PC-3 (cell line): Measurements from ENCODE around the gene HHATL. TPM values are rescaled to one million over a fixed set of nuclear protein-coding genes. Genes with fewer than 3 reads are reported as not detected.

Experiments
- ATAC-seq: fragments of 200-7000 bp; cut with Tn5 transposase; 2 replicates; pipeline ENCODE4 v1.9.1; 2020; ENCODE audit warnings: mild to moderate bottlenecking, moderate library complexity
- BruUV-seq: library from RNA; stranded (reverse); fragments of 400-500 nt; replicated peaks from 2 replicates; lab custom pipeline; 2021; lab: Mats Ljungman, UMichigan
- CTCF ChIA-PET: fragments of 300-600 bp; sonication (Branson Sonifier 250); formaldehyde crosslinking; loops from one replicate; lab custom pipeline; 2022; ENCODE audit warnings: antibody characterized with exemption; lab: Charles Lee
- POLR2A ChIA-PET: fragments of 300-600 bp; sonication (Branson Sonifier 250); formaldehyde crosslinking; loops from one replicate; lab custom pipeline; 2022; ENCODE audit warnings: antibody characterized with exemption; ENCODE audit not compliant: unreplicated experiment; lab: Charles Lee
- DNase-seq: peaks from one replicate; pipeline ENCODE4 v3.0.0-alpha.2; 2015
- H2AFZ ChIP-seq: fragments of 300-600 bp; sonication (generic); 2 replicates; pipeline ENCODE4 v1.6.0; 2016; ENCODE audit warnings: antibody characterized with exemption, low read length
- H3F3A ChIP-seq: fragments of 300-600 bp; sonication (generic); one replicate; pipeline ENCODE4 v1.6.0; 2017; ENCODE audit warnings: antibody characterized with exemption, low read length, control low read depth, mild to moderate bottlenecking; ENCODE audit not compliant: unreplicated experiment
- H3K27ac ChIP-seq: fragments of 300-600 bp; sonication (generic); 2 replicates; pipeline ENCODE4 v1.5.1; 2016; ENCODE audit warnings: mild to moderate bottlenecking, low read length
- H3K27me3 ChIP-seq: fragments of 300-600 bp; sonication (generic); 2 replicates; pipeline ENCODE4 v1.6.1; 2016; ENCODE audit warnings: low read length, mixed read lengths
- H3K36me3 ChIP-seq: fragments of 300-600 bp; sonication (generic); 2 replicates; pipeline ENCODE4 v1.6.1; 2016; ENCODE audit warnings: low read depth, mixed run types, low read length, mixed read lengths
- H3K4me1 ChIP-seq: fragments of 300-600 bp; sonication (generic); 2 replicates; pipeline ENCODE4 v1.5.1; 2016; ENCODE audit warnings: low read length; ENCODE audit not compliant: insufficient read depth
- H3K4me2 ChIP-seq: fragments of 300-600 bp; sonication (generic); 2 replicates; pipeline ENCODE4 v1.6.0; 2016; ENCODE audit warnings: low read length
- H3K4me3 ChIP-seq: fragments of 300-600 bp; sonication (generic); 2 replicates; pipeline ENCODE4 v1.5.1; 2016; ENCODE audit warnings: mild to moderate bottlenecking, low read length, mixed read lengths
- H3K79me2 ChIP-seq: fragments of 300-600 bp; sonication (generic); 2 replicates; pipeline ENCODE4 v1.6.1; 2017; ENCODE audit warnings: low read length, mixed read lengths
- H3K9ac ChIP-seq: fragments of 300-600 bp; sonication (generic); 2 replicates; pipeline ENCODE4 v1.6.0; 2016; ENCODE audit warnings: mild to moderate bottlenecking, low read length
- H3K9me2 ChIP-seq: fragments of 300-600 bp; sonication (generic); replicated peaks from 2 replicates; pipeline ENCODE4 v1.6.1; 2016; ENCODE audit warnings: mixed run types, low read length, mixed read lengths
- H3K9me3 ChIP-seq: fragments of 300-600 bp; sonication (generic); 2 replicates; pipeline ENCODE4 v1.6.1; 2016; ENCODE audit warnings: low read length, mixed read lengths
- H4K20me1 ChIP-seq: fragments of 300-600 bp; sonication (generic); 2 replicates; pipeline ENCODE4 v1.6.1; 2016; ENCODE audit warnings: low read length, mixed read lengths
- EZH2 ChIP-seq: fragments of 300-600 bp; sonication (generic); IDR thresholded peaks from one replicate; pipeline ENCODE4 v1.6.1; 2017; ENCODE audit warnings: antibody characterized with exemption, mild to moderate bottlenecking, low read length; ENCODE audit not compliant: unreplicated experiment
- EZH2phosphoT487 ChIP-seq: fragments of 300-600 bp; sonication (generic); IDR thresholded peaks from 2 replicates; pipeline ENCODE4 v1.6.1; 2018; ENCODE audit warnings: mild to moderate bottlenecking, antibody characterized with exemption, low read length, borderline replicate concordance
- intact Hi-C: fragments of 100-400 bp; cut with micrococcal nuclease; formaldehyde crosslinking; loops from 2 replicates; pipeline ENCODE4 v1.9.0; 2023
- total RNA-seq: library from RNA; depleted of rRNA; stranded (reverse); fragments of >200 nt; gene quantifications from 2 replicates; pipeline ENCODE4 v1.2.3, GENCODE V29; 2014
- TF ChIP-seq, protein P1 (sequence below): fragments of 300-600 bp; sonication (generic); conservative IDR thresholded peaks from 2 replicates; pipeline ENCODE4 v1.5.1; 2017; ENCODE audit warnings: antibody characterized with exemption, low read depth, mild to moderate bottlenecking, low read length

The HHATL gene
- total RNA-seq, 1 experiment from 2014 or later = not detected

DNA sequence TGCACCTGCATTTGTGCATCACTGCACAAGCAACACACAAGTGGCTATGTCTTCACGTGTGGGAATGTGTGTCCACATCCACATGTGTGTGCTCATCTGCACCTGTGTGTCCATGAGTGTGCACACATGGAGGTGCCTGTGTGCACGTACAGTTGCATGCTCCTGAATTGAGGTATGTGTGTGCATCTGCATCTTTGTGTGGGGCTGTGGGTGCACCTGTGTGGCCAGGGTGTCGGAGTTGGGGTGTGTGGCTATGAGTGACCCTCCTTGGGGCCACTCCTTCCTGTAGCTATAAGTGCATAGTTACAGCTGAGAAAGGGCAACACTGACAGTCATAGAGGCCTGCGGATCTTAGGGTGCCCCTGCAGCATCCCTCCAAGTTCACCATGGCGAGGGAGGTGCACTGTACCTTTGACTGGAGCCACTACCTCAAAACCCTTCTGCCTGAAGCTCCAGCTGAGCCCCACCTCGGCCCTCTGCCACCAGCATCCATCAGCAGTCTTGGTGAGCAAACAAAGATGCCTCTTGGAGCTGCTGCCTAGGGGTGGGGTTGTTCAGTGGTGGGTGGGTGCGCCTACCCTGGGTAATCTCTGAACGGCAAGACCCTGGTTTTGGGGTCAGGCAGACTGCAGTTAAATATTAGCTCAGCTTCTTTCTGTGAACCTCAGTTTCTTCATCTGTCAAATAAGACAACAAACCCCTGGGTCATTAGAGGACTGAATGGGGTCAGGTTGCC, 5.2 kb upstream of the HHATL start:
- H3K27me3 ChIP-seq = no peaks in the 10 kb centered on the region
- no peak for DNase-seq
- no peaks in the 10 kb centered on the region for H3K79me2 ChIP-seq
- no peaks in the 10 kb centered on the region for H3K9me2 ChIP-seq
- no peak for ATAC-seq
- 0 out of 2 replicates have a peak, but pooled peaks cover 6% of the 10 kb centered on the region for H3K4me1 ChIP-seq
- ChIA-PET CTCF (no interaction called here), POLR2A (no interaction called here)
- H3K36me3 ChIP-seq = no peaks in the 10 kb centered on the region
- no peak overlapping the region for H3K4me3 ChIP-seq
- TF ChIP-seq EZH2phosphoT487 = no peak
- TF ChIP-seq, protein P1, sequence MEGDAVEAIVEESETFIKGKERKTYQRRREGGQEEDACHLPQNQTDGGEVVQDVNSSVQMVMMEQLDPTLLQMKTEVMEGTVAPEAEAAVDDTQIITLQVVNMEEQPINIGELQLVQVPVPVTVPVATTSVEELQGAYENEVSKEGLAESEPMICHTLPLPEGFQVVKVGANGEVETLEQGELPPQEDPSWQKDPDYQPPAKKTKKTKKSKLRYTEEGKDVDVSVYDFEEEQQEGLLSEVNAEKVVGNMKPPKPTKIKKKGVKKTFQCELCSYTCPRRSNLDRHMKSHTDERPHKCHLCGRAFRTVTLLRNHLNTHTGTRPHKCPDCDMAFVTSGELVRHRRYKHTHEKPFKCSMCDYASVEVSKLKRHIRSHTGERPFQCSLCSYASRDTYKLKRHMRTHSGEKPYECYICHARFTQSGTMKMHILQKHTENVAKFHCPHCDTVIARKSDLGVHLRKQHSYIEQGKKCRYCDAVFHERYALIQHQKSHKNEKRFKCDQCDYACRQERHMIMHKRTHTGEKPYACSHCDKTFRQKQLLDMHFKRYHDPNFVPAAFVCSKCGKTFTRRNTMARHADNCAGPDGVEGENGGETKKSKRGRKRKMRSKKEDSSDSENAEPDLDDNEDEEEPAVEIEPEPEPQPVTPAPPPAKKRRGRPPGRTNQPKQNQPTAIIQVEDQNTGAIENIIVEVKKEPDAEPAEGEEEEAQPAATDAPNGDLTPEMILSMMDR = no peak
- no peak for TF ChIP-seq EZH2
- no peaks in the 10 kb centered on the region for H3F3A ChIP-seq
- H3K27ac ChIP-seq = no peak overlapping the region
- no peaks in the 10 kb centered on the region for H3K9me3 ChIP-seq
- no peak overlapping the region for H2AFZ ChIP-seq
- intact Hi-C loops = no loop called here
- H4K20me1 ChIP-seq = no peaks in the 10 kb centered on the region
- H3K4me2 ChIP-seq = no peak overlapping the region
- no peak overlapping the region for H3K9ac ChIP-seq
- no TSS peak for BruUV-seq

DNA sequence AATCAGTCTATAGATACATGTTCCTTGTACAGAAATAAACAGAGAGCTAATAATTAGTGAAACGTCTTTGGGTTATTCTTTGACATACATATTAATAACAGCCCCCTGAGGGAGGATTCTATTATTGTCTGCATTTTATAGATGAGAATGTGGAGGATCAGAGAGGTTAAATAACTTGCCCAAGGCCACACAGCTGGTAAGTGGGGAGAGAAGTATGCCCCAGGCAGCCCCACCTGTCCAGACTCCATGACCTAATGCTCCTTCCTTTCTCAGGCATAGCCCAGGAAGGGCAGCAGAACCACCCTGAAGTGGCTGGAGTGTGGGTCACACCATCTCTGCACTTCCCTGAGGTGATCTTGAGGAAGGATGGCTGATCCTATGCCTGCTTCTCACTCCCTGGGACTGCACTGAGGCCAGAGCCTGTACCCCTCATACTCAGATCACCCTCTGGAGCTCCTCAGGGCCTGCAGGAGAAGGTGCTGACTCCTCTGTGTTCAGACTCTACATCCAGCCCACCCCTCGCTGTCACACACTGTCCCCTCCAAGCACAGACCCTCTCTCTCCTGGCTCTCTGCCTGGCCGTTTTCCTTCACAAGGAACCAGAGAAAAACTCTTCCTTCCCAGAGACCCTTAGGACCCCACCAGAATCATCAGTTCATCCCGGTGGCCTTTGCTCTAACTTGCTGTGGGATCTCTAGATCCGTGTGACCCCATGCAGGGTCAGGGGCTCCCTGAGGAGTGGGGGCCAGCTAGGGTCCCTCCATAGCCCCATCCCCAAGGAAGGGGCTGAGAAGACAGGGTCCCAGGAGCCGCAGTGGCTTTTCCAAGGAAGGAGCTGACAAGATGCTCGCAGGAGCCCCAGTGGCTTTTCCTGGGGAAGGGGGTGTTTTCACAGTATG, 4.4 kb upstream of the HHATL start:
- ATAC-seq = no peak
- Histone ChIP-seq H2AFZ (no peak overlapping the region), H3F3A (no peaks in the 10 kb centered on the region), H3K9me3 (no peaks in the 10 kb centered on the region), H3K9me2 (no peaks in the 10 kb centered on the region), H3K27ac (no peak overlapping the region), H3K9ac (no peak overlapping the region), H3K79me2 (no peaks in the 10 kb centered on the region), H3K4me2 (no peak overlapping the region), H4K20me1 (no peaks in the 10 kb centered on the region), H3K27me3 (no peaks in the 10 kb centered on the region), H3K4me3 (no peak overlapping the region), H3K36me3 (no peaks in the 10 kb centered on the region), H3K4me1 (0 out of 2 replicates have a peak, but pooled peaks cover 6% of the 10 kb centered on the region)
- BruUV-seq = no TSS peak
- ChIA-PET CTCF (no interaction called here), POLR2A (no interaction called here)
- TF ChIP-seq, protein P1 = no peak
- TF ChIP-seq EZH2 = no peak
- intact Hi-C loops = no loop called here
- no peak for DNase-seq
